ENCODE data around the gene USP5. TPM values are rescaled to one million over a fixed set of nuclear protein-coding genes. Genes with fewer than 3 reads are reported as not detected.

The USP5 gene
- total RNA-seq, 1 donor from 2014 or later: 172 TPM

GRCh38 chr12:6850796-6851152 lies 1.2 kb upstream of the USP5 start:
- peaks cover 12% of the 10 kb centered on the region for H3K36me3 Mint-ChIP-seq (ENCODE audit: low read depth)
- peak overlapping the region; percentile 98 for H3K4me3 Mint-ChIP-seq
- peaks cover 40% of the 10 kb centered on the region for H3K4me1 Mint-ChIP-seq
- H3K27me3 Mint-ChIP-seq (ENCODE audit: low read depth): peaks cover 2% of the 10 kb centered on the region
- H3K9me3 Mint-ChIP-seq: no peaks in the 10 kb centered on the region
- DNase-seq (ENCODE audit: low read depth, low spot score): no peak
- no peak for TF ChIP-seq CTCF (conservative IDR thresholded peaks at IDR 0.05)
- H3K27ac Mint-ChIP-seq (ENCODE audit: unreplicated experiment): no peak overlapping the region

DNA sequence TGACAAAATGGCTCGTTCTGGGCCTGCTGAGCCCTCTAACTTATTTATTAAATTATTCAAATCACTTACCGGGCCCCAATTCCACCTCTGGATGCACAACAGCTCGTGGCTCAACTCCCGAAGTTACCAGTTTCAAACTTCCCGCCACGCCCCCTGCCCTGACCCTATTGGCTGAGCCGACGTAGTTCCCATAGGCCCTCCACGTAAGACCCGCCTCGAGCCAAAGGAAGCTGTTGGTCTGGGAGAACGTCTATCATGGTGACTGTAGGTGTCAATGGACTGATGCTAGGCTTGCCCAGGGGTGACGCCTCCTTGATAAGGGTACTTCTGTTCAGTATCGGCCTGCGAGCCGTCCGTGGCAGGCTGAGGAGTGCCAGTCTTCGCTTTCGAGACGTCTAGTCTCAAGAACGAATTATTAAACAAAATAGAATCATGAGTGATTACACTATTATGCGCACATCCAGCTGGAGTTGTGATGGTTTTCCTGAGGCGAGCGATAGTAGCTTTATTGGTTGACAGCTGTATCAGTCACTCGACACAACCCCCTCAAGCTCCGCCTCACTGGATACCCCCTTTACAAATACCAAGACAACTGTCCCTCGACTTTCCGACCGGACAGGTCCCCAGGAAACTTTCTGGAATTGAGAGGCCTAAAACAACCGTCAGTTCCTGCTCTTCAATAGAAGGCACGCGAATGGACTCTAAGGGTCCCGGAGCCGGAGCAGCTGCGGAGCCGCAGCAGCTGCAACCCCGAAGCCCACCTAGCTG lies 613 bp upstream of the USP5 start, which contains the start of gene CDCA3:
Gene CDCA3, minus strand, starts transcription at position 134 of the 768 bp plus-strand sequence. CDS start 334 bp downstream, outside the sequence.
- peaks cover 10% of the 10 kb centered on the region for H3K36me3 Mint-ChIP-seq (ENCODE audit: low read depth)
- DNase-seq (ENCODE audit: low read depth, low spot score): peak; percentile 93
- H3K4me1 Mint-ChIP-seq: peaks cover 40% of the 10 kb centered on the region
- H3K27me3 Mint-ChIP-seq (ENCODE audit: low read depth): peaks cover 2% of the 10 kb centered on the region
- H3K4me3 Mint-ChIP-seq: peak within 1 kb of the TSS; percentile 98
- TF ChIP-seq CTCF (conservative IDR thresholded peaks at IDR 0.05): no peak
- peak within 1 kb of the TSS; percentile 98 for H3K27ac Mint-ChIP-seq (ENCODE audit: unreplicated experiment)
- no peaks in the 10 kb centered on the region for H3K9me3 Mint-ChIP-seq

GRCh38 chr12:6852651-6853354 lies 853 bp downstream of the USP5 start:
- peaks cover 40% of the 10 kb centered on the region for H3K4me1 Mint-ChIP-seq
- H3K36me3 Mint-ChIP-seq (ENCODE audit: low read depth): peaks cover 10% of the 10 kb centered on the region
- H3K4me3 Mint-ChIP-seq: peak overlapping the region; percentile 98
- no peak for DNase-seq (ENCODE audit: low read depth, low spot score)
- no peaks in the 10 kb centered on the region for H3K9me3 Mint-ChIP-seq
- no peak for TF ChIP-seq CTCF (conservative IDR thresholded peaks at IDR 0.05)
- H3K27ac Mint-ChIP-seq (ENCODE audit: unreplicated experiment): peak overlapping the region; percentile 93
- H3K27me3 Mint-ChIP-seq (ENCODE audit: low read depth): peaks cover 2% of the 10 kb centered on the region

DNA sequence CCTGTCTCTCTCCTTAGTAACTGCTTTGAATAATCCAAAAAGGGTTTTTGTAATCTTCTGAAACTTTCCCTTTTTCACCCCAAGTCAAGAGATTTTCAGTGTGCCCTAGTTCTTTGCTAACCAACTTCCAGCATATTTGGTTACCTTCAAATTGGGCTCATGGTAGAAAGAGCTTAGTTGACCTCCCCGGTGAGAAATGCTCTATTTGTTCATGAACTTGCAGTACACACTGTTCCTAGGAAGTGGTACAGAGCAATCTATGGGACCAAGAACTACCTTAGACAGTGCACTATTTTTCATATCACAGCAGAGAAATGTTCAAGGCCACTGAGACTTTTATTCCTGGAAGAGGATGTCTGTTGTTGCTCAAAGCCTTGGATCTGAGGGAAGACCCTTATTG lies 1.7 kb downstream of the USP5 start:
- no peak for TF ChIP-seq CTCF (conservative IDR thresholded peaks at IDR 0.05)
- no peaks in the 10 kb centered on the region for H3K9me3 Mint-ChIP-seq
- H3K36me3 Mint-ChIP-seq (ENCODE audit: low read depth): peaks cover 10% of the 10 kb centered on the region
- DNase-seq (ENCODE audit: low read depth, low spot score): no peak
- H3K27ac Mint-ChIP-seq (ENCODE audit: unreplicated experiment): peak overlapping the region; percentile 28
- H3K4me1 Mint-ChIP-seq: peaks cover 40% of the 10 kb centered on the region
- peak overlapping the region; percentile 98 for H3K4me3 Mint-ChIP-seq
- peaks cover 2% of the 10 kb centered on the region for H3K27me3 Mint-ChIP-seq (ENCODE audit: low read depth)

GRCh38 chr12:6854036-6854435 lies 2.1 kb downstream of the USP5 start:
- no peaks in the 10 kb centered on the region for H3K9me3 Mint-ChIP-seq
- peaks cover 40% of the 10 kb centered on the region for H3K4me1 Mint-ChIP-seq
- no peak for DNase-seq (ENCODE audit: low read depth, low spot score)
- H3K4me3 Mint-ChIP-seq: peak overlapping the region; percentile 98
- H3K36me3 Mint-ChIP-seq (ENCODE audit: low read depth): peaks cover 10% of the 10 kb centered on the region
- no peak for TF ChIP-seq CTCF (conservative IDR thresholded peaks at IDR 0.05)
- peaks cover 2% of the 10 kb centered on the region for H3K27me3 Mint-ChIP-seq (ENCODE audit: low read depth)
- no peak overlapping the region for H3K27ac Mint-ChIP-seq (ENCODE audit: unreplicated experiment)

Data from neural crest cell (in vitro differentiated cells).